HepG2 (cell line): ENCODE results near the gene SSC5D. TPM values are rescaled to one million over a fixed set of nuclear protein-coding genes. Genes with fewer than 3 reads are reported as not detected.

Experiments
- ARHGAP35 ChIP-seq: sonication (generic); formaldehyde crosslinking; IDR thresholded peaks from 2 replicates; pipeline ENCODE4 v1.9.0; 2022; ENCODE audit warnings: mild to moderate bottlenecking, inconsistent platforms, moderate library complexity, missing genetic modification reagents, borderline replicate concordance
- BRD4 ChIP-seq: sonication (generic); formaldehyde crosslinking; IDR thresholded peaks from 2 replicates; pipeline ENCODE4 v1.4.0; 2020; ENCODE audit warnings: missing genetic modification reagents
- ELF4 ChIP-seq: sonication (generic); formaldehyde crosslinking; IDR thresholded peaks from 2 replicates; pipeline ENCODE4 v1.5.0; 2020; ENCODE audit warnings: missing genetic modification reagents, mild to moderate bottlenecking, moderate library complexity, borderline replicate concordance
- GATAD2A ChIP-seq: IDR thresholded peaks from 2 replicates; pipeline ENCODE4 v1.6.1; 2016
- HNF4A ChIP-seq: sonication (generic); formaldehyde crosslinking; IDR thresholded peaks from 2 replicates; pipeline ENCODE4 v1.4.0; 2020; ENCODE audit warnings: missing genetic modification reagents
- HOXA3 ChIP-seq: sonication (generic); formaldehyde crosslinking; IDR thresholded peaks from 2 replicates; pipeline ENCODE4 v1.5.0; 2020; ENCODE audit warnings: missing genetic modification reagents
- KMT2A ChIP-seq: sonication (generic); formaldehyde crosslinking; IDR thresholded peaks from 2 replicates; pipeline ENCODE4 v1.4.0; 2020; ENCODE audit warnings: missing genetic modification reagents
- SOX6 ChIP-seq, 2 experiments: fragments of 450-650 bp in 1 of 2; sonication (generic) in 1 of 2; formaldehyde crosslinking in 1 of 2; IDR thresholded peaks; 2 replicates each; pipeline versions ENCODE4 v1.4.0 to v1.6.1; 2017 to 2020; ENCODE audit warnings: antibody characterized with exemption in 1 of 2, mild to moderate bottlenecking in 1 of 2, missing genetic modification reagents in 1 of 2
- SRSF9 ChIP-seq: fragments of 200-400 bp; formaldehyde crosslinking; IDR thresholded peaks from 2 replicates; pipeline ENCODE4 v1.6.1; 2018; ENCODE audit warnings: borderline replicate concordance, mild to moderate bottlenecking, low read depth, low read length; ENCODE audit not compliant: insufficient read depth, poor library complexity, severe bottlenecking
- ZBTB3 ChIP-seq: sonication (generic); formaldehyde crosslinking; IDR thresholded peaks from 2 replicates; pipeline ENCODE4 v1.4.0; 2020; ENCODE audit warnings: low read depth, mild to moderate bottlenecking, moderate library complexity, missing genetic modification reagents, borderline replicate concordance
- ZFP36L1 ChIP-seq: sonication (generic); formaldehyde crosslinking; IDR thresholded peaks from 2 replicates; pipeline ENCODE4 v1.8.0; 2022; ENCODE audit warnings: mild to moderate bottlenecking, missing genetic modification reagents, moderate library complexity
- ZNF136 ChIP-seq: sonication (generic); formaldehyde crosslinking; IDR thresholded peaks from 2 replicates; pipeline ENCODE4 v1.8.1; 2022; ENCODE audit warnings: low read depth, mild to moderate bottlenecking, moderate library complexity, missing genetic modification reagents
- ZNF232 ChIP-seq: sonication (generic); formaldehyde crosslinking; IDR thresholded peaks from 2 replicates; pipeline ENCODE4 v1.4.0; 2020; ENCODE audit warnings: missing genetic modification reagents, borderline replicate concordance
- ZNF839 ChIP-seq: sonication (generic); formaldehyde crosslinking; IDR thresholded peaks from 2 replicates; pipeline ENCODE4 v1.4.0; 2020; ENCODE audit warnings: missing genetic modification reagents, mild to moderate bottlenecking, borderline replicate concordance
- ZNF878 ChIP-seq: sonication (generic); formaldehyde crosslinking; IDR thresholded peaks from 2 replicates; pipeline ENCODE4 v1.8.1; 2023; ENCODE audit warnings: mild to moderate bottlenecking, missing genetic modification reagents, moderate library complexity
- polyA plus RNA-seq, 8 experiments: library from polyadenylated mRNA; depleted of rRNA in 3 of 8; stranded (reverse) in 7 of 8; unstranded in 1 of 8; fragments of >200 nt; fragmentation: Illumina TruSeq in 4 of 8; extraction: Trizol in 4 of 8; gene quantifications; 2 replicates each; pipeline versions ENCODE4 v1.2.1 to v1.2.3, GENCODE V29; 2011 to 2016; ENCODE audit warnings: low read depth in 4 of 8, missing spikeins in 1 of 8, mixed read lengths in 1 of 8; ENCODE audit not compliant: insufficient read depth in 1 of 8
- total RNA-seq, 5 experiments: library from RNA; depleted of rRNA; stranded (reverse); fragments of >200 nt; fragmentation: Illumina TruSeq; extraction: Trizol; gene quantifications; 2 replicates each; pipeline ENCODE4 v1.2.3, GENCODE V29; 2016; ENCODE audit warnings: low read depth in 1 of 5
- TF ChIP-seq, protein P1 (sequence below): sonication (generic); formaldehyde crosslinking; IDR thresholded peaks from 2 replicates; pipeline ENCODE4 v1.8.1; 2023; ENCODE audit warnings: mild to moderate bottlenecking, missing genetic modification reagents
- TF ChIP-seq, protein P2 (sequence below): sonication (generic); formaldehyde crosslinking; conservative IDR thresholded peaks from 2 replicates; pipeline ENCODE4 v1.4.0; 2020; ENCODE audit warnings: missing genetic modification reagents
- TF ChIP-seq, protein P3 (sequence below): sonication (generic); formaldehyde crosslinking; IDR thresholded peaks from 2 replicates; pipeline ENCODE4 v1.5.0; 2020; ENCODE audit warnings: missing genetic modification reagents
- TF ChIP-seq, protein P4 (sequence below): sonication (generic); formaldehyde crosslinking; IDR thresholded peaks from 2 replicates; pipeline ENCODE4 v1.4.0; 2020; ENCODE audit warnings: mild to moderate bottlenecking, low read depth, missing genetic modification reagents
- TF ChIP-seq, protein P5 (sequence below): sonication (generic); formaldehyde crosslinking; IDR thresholded peaks from 2 replicates; pipeline ENCODE4 v1.4.0; 2020; ENCODE audit warnings: missing genetic modification reagents, mild to moderate bottlenecking, borderline replicate concordance

Gene SSC5D
- total and polyA plus RNA-seq, 2 of the 13 experiments (the other 11 are each of a cell fraction or from before 2014, with no cell fraction given), result not detected

DNA sequence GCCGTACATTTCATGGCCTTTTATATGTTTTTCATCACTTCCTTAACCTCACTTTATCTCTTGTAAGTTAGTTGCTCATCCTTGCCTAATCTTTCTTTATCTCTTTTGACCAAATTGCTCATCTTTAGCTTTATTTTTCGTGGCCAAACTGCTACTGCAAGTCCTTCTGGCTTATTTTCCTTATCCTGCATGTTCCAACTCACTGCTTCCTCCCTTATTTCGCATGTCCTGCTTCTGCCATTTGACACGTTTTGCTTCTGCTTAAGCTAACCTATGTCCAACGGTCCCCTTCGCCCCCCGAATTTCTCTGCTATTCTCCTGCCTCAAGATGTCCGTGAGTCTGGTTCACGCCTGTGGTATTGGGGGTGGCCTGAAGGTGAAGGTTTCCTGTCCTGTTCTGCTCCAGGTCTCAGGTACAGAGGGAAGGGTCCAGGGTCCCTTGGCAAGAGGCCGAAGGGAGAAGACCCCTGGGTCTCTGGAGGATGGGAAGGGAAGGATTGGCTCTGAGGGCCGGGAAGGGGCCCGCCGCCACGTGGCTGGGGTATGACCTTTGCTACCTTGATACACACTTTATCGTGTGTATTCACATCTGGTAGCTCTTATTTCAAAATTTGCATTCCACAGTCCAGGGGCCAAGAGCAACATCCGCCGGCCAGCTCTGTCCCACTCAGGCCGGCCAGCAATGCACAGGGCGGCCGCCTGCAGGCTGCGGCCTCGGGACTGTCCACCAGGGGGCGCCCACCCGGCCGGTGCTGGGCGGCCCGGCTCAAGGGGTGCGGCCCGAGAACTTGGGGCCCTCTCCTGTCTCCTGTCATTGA, 20.8 kb upstream of the SSC5D start (continued):
- TF ChIP-seq ZNF878 (no peak), GATAD2A (CRISPR knock-in tag) (no peak; the same call in 1 of the 2 replicates), ZNF136 (CRISPR knock-in tag) (no peak), ARHGAP35 (CRISPR knock-in tag) (0 out of 2 replicates have a peak, but pooled peaks have one; percentile 40), SOX6 (IDR thresholded peaks at IDR 0.05) (no peak), SOX6 (CRISPR knock-in tag; IDR thresholded peaks at IDR 0.05) (no peak; the same call in 1 of the 2 replicates), ZNF839 (CRISPR knock-in tag) (no peak), HOXA3 (CRISPR knock-in tag) (peak; percentile 57; the same call in 1 of the 2 replicates), KMT2A (CRISPR knock-in tag) (no peak), HNF4A (CRISPR knock-in tag) (peak; percentile 76), ELF4 (CRISPR knock-in tag) (no peak), ZFP36L1 (CRISPR knock-in tag) (no peak), SRSF9 (no peak), ZBTB3 (CRISPR knock-in tag) (no peak), ZNF232 (CRISPR knock-in tag) (no peak), BRD4 (CRISPR knock-in tag) (no peak)
- TF ChIP-seq, protein P1, sequence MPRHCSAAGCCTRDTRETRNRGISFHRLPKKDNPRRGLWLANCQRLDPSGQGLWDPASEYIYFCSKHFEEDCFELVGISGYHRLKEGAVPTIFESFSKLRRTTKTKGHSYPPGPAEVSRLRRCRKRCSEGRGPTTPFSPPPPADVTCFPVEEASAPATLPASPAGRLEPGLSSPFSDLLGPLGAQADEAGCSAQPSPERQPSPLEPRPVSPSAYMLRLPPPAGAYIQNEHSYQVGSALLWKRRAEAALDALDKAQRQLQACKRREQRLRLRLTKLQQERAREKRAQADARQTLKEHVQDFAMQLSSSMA (CRISPR knock-in tag), result no peak; the same call in 1 of the 2 replicates
- TF ChIP-seq, protein P2, sequence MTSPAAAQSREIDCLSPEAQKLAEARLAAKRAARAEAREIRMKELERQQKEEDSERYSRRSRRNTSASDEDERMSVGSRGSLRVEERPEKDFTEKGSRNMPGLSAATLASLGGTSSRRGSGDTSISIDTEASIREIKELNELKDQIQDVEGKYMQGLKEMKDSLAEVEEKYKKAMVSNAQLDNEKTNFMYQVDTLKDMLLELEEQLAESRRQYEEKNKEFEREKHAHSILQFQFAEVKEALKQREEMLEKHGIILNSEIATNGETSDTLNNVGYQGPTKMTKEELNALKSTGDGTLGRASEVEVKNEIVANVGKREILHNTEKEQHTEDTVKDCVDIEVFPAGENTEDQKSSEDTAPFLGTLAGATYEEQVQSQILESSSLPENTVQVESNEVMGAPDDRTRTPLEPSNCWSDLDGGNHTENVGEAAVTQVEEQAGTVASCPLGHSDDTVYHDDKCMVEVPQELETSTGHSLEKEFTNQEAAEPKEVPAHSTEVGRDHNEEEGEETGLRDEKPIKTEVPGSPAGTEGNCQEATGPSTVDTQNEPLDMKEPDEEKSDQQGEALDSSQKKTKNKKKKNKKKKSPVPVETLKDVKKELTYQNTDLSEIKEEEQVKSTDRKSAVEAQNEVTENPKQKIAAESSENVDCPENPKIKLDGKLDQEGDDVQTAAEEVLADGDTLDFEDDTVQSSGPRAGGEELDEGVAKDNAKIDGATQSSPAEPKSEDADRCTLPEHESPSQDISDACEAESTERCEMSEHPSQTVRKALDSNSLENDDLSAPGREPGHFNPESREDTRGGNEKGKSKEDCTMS (CRISPR knock-in tag), result no peak
- TF ChIP-seq, protein P3, sequence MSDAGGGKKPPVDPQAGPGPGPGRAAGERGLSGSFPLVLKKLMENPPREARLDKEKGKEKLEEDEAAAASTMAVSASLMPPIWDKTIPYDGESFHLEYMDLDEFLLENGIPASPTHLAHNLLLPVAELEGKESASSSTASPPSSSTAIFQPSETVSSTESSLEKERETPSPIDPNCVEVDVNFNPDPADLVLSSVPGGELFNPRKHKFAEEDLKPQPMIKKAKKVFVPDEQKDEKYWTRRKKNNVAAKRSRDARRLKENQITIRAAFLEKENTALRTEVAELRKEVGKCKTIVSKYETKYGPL (CRISPR knock-in tag), result no peak
- TF ChIP-seq, protein P4, sequence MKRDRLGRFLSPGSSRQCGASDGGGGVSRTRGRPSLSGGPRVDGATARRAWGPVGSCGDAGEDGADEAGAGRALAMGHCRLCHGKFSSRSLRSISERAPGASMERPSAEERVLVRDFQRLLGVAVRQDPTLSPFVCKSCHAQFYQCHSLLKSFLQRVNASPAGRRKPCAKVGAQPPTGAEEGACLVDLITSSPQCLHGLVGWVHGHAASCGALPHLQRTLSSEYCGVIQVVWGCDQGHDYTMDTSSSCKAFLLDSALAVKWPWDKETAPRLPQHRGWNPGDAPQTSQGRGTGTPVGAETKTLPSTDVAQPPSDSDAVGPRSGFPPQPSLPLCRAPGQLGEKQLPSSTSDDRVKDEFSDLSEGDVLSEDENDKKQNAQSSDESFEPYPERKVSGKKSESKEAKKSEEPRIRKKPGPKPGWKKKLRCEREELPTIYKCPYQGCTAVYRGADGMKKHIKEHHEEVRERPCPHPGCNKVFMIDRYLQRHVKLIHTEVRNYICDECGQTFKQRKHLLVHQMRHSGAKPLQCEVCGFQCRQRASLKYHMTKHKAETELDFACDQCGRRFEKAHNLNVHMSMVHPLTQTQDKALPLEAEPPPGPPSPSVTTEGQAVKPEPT (CRISPR knock-in tag), result no peak
- TF ChIP-seq, protein P5, sequence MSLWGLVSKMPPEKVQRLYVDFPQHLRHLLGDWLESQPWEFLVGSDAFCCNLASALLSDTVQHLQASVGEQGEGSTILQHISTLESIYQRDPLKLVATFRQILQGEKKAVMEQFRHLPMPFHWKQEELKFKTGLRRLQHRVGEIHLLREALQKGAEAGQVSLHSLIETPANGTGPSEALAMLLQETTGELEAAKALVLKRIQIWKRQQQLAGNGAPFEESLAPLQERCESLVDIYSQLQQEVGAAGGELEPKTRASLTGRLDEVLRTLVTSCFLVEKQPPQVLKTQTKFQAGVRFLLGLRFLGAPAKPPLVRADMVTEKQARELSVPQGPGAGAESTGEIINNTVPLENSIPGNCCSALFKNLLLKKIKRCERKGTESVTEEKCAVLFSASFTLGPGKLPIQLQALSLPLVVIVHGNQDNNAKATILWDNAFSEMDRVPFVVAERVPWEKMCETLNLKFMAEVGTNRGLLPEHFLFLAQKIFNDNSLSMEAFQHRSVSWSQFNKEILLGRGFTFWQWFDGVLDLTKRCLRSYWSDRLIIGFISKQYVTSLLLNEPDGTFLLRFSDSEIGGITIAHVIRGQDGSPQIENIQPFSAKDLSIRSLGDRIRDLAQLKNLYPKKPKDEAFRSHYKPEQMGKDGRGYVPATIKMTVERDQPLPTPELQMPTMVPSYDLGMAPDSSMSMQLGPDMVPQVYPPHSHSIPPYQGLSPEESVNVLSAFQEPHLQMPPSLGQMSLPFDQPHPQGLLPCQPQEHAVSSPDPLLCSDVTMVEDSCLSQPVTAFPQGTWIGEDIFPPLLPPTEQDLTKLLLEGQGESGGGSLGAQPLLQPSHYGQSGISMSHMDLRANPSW, result no peak
